Measurements from ENCODE around the gene FNDC8.
"Not testable (repeated sequence)": the region's sequence is repeated elsewhere in the genome, so short reads cannot be mapped to it uniquely, and the experiment has no call there.

GRCh38 chr17:35110791-35111190 lies 10.6 kb upstream of the FNDC8 start:
- TF ChIP-seq, protein P1, sequence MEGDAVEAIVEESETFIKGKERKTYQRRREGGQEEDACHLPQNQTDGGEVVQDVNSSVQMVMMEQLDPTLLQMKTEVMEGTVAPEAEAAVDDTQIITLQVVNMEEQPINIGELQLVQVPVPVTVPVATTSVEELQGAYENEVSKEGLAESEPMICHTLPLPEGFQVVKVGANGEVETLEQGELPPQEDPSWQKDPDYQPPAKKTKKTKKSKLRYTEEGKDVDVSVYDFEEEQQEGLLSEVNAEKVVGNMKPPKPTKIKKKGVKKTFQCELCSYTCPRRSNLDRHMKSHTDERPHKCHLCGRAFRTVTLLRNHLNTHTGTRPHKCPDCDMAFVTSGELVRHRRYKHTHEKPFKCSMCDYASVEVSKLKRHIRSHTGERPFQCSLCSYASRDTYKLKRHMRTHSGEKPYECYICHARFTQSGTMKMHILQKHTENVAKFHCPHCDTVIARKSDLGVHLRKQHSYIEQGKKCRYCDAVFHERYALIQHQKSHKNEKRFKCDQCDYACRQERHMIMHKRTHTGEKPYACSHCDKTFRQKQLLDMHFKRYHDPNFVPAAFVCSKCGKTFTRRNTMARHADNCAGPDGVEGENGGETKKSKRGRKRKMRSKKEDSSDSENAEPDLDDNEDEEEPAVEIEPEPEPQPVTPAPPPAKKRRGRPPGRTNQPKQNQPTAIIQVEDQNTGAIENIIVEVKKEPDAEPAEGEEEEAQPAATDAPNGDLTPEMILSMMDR (IDR thresholded peaks at IDR 0.05) = not testable (repeated sequence)
- not testable (repeated sequence) for TF ChIP-seq POLR2A (IDR thresholded peaks at IDR 0.05)
